HS-27A (cell line): ENCODE results near the gene UBR4.

Experiments
- DNase-seq: peaks from one replicate; pipeline ENCODE4 v3.0.0-alpha.2; 2012; ENCODE audit warnings: low read depth, missing footprints

UBR4 gene

DNA sequence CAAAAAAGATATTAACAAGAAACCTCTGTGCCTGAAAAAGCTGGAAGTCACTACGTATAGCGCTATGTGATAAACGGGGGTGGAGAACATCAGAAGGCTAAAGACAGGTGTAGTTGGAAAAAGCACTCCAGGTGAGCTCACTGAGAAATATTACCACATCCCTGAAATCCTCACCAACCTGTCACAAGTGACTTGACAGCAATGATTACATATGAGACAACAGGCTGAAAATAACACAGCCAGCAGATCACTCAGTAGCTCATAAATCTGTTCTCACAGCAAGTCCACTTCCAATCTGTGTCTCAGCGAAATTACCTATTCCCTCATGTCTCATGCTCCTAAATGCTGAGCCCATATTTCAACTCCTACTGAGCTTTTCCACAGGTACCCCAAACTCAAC lies 120.5 kb downstream of the UBR4 start:
- no peak for DNase-seq

DNA sequence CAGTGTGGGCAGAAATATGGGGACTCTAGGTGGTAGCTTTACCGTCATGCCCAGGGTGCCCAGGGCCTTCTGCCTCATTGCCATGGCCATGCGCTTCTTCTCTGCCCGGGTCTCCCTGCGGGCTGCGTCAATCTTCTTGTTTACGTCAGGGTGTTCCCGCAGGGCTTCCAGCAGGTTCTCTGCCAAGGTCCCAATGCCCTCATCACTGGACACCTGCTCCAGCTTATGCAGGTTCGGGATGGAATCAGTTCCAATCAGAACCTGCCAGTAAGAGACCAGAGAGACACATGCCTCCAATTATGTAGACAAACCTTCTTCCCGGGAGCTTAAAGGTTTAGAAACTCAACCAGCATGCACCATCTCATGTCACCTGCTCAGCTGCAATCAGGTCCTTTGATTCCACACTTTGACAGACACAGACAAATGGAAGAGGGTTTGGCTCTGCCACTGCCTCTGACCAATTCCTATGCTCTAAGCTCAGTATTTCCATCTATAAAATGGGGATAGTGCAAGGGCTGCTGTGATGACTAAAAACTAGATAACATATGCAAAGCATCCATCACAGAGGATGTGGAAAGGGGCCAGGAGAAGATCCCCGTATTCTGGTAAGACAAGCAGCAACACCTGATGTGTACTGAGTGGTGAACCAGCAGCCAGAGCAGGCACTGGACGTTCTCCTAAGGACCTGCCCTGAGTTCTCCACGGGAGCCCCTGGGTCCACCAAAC lies 121.2 kb downstream of the UBR4 start:
- no peak for DNase-seq

DNA sequence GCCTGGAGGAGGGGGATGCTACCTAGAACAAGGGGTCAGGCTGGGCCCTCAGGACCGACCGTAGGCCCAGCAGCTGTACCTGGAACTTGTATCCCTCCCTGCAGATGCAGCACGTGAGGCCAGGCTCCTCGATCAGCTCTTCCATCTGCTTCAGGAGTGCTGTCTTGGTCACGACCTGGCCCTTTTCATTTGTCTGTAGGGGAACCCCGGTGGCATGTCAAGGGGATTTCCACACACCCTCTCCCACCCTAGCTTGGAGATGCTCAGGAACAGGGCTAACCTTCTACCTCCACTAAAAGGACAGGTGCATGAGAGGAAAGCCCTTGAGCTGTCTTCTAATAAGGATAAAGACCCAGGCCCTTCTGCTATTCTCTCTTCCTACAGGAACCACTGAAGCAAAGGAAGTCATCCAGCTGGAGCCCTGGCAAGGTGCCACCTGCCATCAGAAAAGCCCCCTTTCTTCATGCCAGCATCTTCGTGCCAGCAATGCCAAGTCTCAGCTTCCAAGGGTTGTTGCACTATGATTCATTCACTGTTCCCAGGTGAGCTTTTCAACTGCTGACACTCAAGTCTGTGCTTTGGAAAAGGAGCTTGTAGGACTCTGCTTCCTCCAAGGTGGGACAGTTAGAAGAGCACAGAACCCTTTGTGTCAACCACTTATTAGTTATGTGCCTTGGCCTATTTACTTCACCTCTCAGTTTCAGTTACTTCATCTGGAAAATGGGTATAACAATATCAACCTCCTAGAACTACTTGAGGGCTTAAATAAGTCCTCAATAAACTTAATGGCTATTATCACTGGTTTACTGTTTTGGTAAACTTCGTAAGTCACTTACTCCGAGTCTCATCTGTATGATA lies 122.1 kb downstream of the UBR4 start:
- DNase-seq, result no peak

DNA sequence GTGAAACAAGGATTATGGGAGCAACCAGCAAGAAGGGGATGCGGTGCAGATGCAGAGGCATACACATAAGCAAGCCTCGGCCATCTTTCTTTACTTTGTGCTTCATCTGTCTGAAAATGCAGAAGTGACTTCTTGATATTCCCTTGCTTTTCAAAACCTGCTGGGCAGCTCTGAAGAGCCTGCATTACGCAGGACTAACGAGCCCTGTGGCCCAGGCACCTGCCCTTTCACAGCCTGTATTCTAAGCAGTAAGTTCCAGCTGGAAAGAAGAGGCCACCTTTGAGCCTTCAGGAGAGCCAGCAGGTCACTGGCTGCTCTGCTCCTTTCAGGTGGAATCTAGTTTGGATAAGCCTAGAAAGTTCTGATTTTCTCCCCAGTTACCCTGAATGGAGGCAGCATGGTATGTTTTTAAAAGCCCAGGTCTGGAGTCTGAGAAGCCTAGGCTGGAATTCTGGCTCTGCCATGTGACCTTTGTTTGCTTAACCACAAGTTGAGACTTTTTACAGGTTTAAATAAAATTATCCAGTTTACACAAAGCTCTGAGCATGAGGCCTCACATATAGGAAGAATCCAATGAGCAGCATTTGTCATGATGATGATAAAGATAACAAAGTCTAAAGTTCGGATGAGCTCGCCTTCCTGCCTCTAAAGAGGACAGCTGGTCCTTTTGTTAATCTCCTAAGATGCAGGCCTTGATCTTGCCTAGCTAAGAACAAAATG lies 122.9 kb downstream of the UBR4 start:
- no peak for DNase-seq

DNA sequence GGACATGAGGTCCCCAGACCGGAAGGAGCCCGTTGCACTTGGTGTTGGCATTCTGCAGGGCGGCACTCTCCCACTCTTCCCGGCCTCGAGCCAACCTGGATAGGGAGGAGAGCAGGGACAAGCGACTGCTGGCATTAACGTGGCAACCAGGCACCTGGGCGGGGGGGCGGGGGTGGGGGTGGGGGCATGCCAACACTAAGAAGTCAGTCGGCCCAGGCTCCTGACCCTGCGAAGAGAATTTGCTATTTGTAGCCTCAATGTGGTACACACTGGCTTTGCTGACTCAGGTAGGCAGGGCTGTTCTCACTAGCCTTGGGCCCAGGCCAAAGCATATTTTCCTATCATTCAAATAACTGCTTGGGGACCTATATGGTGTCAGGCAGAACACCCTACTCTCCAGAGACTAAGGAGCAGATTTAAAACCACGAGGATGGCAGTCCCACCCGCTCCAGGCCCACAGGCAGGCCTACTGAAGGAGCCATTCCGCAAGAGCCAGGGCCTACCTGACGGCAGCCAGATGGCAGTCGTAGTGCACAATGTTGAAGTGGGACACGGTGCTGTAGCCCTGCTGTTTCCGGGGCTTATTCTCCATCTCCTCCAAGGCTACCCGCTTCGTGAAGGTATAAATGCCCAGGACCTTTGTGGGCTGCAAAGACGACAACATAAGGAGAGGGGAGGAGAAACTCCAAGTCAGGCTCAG lies 123.7 kb downstream of the UBR4 start:
- DNase-seq, result no peak

DNA sequence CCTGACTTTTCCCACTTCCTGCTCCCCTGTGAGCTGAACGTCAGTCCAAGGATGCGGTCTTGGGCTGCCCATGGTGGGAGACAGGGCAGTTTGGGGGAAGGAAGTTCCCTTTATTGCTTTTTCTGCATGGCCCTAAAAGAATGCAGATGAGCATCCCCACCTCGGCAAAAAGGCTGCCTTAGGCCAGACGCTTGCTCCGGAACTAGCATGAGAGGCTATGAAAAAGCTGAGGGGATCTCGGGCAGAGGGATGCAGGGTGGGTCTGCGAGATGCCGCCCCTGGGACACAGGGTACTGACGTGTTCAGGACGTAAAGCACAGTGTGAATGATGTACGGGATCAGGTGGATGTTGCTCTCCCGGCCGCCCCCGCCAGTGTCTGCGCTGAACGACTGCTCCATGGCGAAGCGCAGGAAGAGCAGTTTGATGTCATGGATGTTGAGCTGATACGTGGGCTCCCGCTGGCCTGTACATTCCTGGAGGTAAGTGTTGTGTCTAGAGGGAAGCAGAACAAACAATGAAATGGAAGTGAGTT lies 125.8 kb downstream of the UBR4 start:
- no peak for DNase-seq

DNA sequence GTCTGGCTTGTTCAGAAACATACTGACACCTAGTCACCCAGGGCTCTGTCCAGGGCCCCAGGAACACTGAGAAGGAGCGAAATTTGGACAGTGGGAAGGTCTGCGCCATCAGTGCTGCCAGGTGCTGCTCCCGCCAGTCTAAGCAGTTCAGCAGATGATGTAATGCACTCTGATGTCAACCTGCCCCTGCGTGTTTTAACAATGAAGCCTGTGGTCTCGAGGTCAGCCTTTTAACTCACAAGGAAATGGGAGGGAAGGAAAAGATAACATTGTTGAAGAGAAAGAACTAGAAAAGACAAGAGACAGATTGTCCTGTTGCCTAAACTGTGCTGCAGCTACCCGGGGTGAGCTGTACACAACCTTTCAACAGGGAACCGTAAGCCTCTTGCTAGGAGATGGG lies 127.0 kb downstream of the UBR4 start:
- no peak for DNase-seq

DNA sequence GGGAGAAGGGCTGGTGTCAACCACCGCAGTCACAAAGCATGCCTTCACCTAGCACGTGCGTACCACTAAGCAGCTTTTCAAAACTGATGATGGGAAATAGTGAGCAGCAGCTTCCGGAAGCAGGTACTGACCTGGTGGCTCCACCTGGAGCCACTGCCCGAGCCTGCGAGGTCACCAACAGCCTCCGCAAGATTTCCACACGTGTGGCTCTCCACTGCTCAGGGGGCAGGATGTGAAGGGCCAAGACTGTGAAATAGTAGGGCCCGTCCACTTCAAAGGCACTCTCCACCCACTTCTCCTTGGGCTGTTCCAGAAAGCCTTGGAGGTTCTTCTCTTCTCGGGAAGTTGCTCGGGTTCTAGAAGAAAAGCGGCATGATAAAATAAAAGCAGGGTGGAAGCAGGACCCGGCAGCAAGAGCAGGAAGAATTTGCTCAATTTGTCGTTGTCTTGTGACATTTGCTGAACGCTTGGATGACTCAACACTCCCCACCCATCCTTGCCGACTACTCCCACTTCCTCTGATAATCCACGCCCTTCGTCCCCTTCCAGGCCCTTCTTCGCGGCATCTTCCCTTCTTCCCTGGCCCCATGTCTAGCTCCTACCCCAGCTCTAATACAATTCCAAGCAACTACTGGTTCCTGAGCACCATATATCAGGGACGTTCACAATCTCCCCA lies 128.7 kb downstream of the UBR4 start:
- DNase-seq, result no peak

DNA sequence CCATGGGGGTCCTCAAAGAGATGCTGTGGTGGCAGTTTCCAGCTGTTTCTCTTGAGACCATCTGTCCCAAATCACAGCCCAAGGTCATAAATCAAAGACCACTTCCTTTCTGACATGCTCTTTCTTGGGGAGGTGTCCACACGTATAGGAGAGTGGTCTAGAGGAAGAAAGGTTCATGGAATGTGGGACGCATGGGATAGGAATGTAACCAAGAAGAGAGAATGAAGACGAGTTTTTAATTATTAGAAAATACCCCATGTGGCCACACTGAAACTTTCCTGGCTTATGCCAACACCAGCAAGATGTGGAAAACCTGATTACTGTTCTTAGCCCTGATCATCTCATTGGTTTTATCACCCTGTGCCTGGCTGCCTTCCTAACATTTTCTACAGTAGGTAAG lies 129.3 kb downstream of the UBR4 start:
- DNase-seq, result no peak

DNA sequence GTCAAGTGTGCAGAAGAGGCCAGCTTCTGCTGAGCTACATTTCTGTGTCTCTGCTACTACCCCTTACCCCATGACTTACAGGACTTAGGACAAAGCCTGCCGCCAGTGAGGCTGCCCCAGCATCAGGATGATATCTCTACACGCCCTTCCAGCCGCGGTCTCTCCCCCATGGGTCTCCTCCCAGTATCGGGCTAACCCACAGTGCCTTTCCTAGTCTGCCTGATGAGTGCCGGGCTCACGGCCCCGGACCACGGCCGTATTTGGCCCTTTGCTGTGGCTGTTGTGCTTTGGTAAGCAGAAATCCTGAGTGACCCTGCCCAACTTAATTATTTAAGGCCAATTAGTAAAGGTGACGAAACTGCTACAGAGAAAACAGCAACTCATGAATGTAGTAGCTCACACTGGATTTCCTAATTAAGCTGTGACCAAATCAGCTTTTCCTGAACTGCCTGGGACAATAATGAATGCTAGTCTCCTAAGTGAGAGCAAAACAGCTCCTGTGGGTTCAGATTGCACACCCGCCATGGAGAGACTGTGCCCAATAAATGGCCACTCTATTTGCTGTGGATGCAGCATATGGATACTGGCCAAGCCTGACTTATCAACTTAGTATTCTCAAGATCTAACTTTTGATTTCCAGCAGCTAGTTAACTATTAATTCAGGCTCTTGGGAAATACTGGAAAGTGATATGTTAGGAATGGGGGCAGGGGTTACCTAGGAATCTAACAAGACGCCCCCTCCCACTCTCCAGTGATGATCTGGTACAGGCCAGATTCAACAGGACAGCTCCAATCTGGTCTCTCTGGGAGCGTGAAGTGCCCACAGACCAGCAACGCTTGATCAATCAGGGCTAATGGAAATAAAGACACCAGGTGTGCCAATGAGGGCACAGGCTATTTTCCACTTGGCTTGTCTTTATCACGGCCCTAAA lies 130.3 kb downstream of the UBR4 start:
- DNase-seq, result no peak

DNA sequence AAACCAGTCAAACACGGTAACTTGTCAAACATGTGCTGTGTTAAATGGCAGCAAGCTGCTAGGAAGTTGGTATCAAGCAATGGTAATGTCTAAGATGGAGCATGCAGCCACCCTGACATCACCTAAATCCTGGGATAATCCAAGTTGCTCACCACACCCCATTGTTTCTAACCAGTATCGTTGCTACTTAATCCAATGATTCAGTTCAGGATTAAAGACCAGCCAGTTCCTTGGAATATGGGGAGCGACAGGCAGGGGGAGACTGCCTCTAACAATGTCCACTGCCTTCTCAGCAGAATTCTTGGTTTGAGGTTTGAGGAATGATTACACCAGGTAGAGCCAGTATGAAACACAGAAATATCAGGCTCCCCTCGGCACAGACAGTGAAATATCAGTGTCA lies 131.5 kb downstream of the UBR4 start:
- DNase-seq, result no peak

DNA sequence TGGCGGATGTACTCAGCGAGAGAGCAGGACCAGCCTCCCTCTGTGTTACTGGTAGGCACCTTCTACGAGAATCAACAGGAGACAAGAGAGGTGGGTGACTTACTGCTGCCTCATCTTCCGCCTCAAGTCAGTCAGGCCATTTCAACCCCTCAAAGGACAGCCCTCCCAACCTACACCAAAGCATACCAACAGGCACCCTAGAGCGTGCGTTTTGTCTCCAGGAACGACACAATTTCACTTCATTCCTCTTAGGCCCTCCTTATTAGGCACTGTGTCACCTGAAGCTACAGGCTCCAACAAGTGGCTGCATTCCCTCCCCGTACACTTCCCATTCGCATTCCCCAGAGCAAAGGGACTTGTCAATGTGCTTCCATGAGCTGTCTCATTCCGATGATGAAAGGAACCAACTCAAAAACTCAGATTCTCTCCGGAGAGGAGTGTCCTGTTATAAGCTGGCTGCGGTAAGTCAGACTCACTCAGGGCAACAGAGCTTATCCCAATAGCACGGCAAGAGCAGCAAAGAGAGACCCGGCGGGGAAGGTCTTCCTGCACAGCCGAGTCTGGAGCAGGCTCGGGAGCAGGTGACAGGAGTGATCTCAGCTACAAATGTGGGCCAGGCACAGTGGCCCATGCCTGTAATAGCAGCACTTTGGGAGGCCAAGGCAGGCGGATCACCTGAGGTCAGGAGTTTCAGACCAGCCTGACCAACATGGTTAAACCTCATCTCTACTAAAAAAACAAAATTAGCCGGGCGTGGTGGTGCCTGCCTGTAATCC lies 133.0 kb downstream of the UBR4 start:
- no peak for DNase-seq

DNA sequence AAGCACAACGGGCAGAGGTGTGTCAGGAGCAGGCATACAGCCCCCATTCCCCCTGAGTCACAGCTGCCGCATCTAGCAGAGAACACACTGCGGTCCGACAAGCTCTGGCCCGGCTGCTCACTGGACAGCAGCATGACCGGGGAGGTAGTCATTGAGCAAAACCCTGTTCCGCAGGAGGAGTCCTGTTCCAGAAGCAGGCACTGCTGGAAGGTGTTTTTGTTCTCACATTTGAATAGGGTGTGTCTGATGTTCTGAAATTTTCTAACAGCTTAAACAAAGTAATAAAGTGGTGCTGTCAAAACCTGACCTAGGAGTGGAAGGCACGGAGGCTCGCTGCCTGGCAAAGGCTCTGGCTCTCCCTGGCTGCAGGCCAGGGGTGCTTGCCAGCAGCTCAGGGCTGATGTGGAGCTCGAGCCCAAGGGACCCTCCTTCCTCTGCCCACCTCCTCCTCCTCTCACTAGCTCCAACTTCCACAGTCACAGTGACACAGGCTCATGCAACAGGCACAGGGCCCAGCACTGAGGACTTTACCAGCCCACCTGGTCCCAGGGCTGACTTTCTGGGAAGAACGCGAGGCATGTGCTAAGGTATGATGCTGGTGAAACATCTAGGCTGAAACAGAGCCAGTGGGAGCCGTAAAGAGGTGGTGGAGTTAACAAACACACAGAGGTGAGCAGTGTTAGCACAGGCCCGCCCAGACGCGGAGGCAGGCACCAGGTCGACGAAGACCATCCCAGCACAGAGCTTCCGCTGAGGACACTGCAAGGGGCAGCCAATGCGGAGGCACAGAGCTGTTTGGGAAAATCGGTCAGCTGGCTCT lies 135.0 kb downstream of the UBR4 start:
- DNase-seq, result no peak

DNA sequence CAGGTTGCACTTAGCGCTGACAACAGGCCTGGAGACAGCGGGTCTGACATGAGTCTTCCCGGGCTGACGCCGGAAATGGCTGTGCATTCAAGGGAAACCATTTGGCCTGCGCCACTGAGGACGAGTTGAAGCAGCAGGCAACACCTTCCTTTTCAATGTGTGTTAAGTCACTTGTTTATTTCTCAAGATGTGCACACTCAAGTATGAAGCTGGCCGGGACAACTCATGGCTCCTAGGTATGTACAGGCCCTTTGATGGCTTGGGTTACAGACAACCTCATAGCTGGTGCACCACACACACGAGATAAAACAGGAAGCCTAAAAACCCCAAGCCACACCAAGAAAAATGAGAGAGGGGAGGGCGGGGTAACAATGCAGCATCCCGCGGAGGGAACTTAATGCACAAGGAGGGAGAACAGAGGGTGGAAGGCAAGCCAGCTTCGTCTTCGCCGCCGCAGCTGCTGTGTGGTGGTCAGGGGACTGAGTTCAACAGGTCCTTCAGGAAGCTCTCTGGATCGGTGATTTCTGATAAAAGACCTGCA lies 135.6 kb downstream of the UBR4 start:
- DNase-seq, result no peak

DNA sequence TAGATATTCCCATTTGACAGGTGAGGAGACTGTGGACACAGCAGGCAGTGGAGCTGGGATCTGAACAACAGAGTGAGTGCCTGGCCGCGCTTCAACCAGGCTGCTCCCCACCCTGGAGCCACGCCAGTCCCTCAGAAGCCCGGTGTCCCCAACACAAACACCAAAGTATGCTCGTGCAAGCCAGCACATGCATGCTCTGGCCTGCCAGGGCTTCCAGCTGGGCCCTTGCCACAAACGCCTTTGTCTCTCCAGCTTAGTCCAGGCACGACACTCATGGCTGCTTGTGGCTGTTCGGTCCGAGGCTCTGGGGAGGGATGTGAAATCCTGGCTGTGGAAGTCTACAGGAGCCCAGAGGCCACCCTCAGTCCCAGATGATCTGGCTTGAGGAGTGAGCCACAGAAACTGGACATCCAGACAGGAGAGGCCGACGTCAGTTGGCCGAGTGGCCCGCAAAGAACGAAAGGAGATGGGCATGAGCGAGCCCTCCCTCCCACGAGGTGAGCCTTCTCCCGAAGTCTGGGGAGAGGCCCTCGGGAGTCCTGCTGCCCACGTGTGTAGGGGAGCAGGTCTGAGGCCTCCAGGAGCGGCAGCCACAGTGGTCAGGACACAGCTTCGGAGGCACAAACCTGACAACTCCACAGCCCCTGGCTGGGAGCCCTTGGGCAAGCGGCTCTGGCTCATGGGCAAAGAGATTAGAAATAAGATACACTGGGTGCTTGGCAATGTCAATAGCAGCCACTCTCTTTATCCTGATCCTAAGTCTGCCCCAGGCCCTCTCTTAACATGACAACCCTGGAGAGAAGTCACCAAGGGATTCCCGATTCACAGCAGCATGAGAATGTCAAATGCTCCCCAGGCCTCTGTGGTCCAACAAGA lies 136.5 kb downstream of the UBR4 start:
- DNase-seq, result no peak

DNA sequence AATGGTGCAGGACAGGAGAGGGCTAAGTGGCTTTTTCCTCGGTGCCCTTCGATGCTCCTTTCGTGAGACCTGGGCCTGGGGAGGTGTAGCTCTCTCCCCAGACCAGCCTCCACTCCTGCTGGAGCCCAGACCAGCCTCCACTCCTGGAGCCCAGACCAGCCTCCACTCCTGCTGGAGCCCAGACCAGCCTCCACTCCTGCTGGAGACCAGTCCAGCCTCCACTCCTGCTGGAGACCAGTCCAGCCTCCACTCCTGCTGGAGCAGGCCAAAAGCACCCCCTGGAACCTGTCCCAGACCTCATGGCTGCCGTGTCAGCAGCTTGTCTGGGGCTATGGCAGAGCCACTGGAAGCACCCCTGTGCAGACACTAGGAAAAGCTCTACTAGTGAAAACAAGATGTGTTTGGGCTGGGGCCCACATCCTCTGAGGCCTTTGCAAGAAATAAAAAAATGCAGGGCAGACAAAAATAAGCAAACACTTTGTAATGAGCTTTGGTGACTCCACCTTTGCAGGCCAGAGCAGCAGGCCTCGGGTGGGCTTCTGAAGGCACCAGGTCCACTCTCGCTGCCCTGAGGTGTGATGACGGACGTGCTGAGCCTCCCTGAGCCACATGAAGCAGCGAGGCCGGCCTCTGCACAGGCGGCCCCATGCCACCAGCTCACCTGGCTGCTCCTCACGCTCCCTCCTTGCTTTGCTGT lies 137.6 kb downstream of the UBR4 start:
- no peak for DNase-seq
